Bronchial epithelial cell (primary cell): Measurements from ENCODE around the gene UBAC2. TPM values are rescaled to one million over a fixed set of nuclear protein-coding genes. Genes with fewer than 3 reads are reported as not detected.

Experiments used
- DNase-seq: peaks from one replicate; pipeline ENCODE4 v3.0.0-alpha.2; 2010; ENCODE audit warnings: low read depth
- FAIRE-seq: peaks from 2 replicates; lab custom pipeline; 2011; peaks lifted over from hg19 to GRCh38; lab: Jason Lieb, UNC
- H3K27me3 ChIP-seq: 2 replicates; pipeline ENCODE4 v1.5.1; 2011; ENCODE audit warnings: low read length; ENCODE audit not compliant: control insufficient read depth, insufficient read depth
- H3K36me3 ChIP-seq: 2 replicates; pipeline ENCODE4 v1.5.1; 2011; ENCODE audit warnings: low read length; ENCODE audit not compliant: control insufficient read depth, insufficient read depth
- H3K4me3 ChIP-seq: 2 replicates; pipeline ENCODE4 v1.5.1; 2011; ENCODE audit warnings: mild to moderate bottlenecking, low read depth, low read length, control low read depth
- CTCF ChIP-seq: IDR thresholded peaks from 2 replicates; pipeline ENCODE4 v1.5.1; 2011; ENCODE audit warnings: mild to moderate bottlenecking, moderate library complexity, low read length, control low read depth, inconsistent platforms; ENCODE audit not compliant: insufficient read depth, severe bottlenecking
- total RNA-seq: library from RNA; depleted of rRNA; stranded (reverse); fragments of >200 nt; gene quantifications from 2 replicates; pipeline ENCODE4 v1.2.1, GENCODE V29; 2014

The UBAC2 gene
- total RNA-seq, 1 donor from 2014 or later = 40.0 TPM

- no peaks in the 10 kb centered on the region for H3K36me3 ChIP-seq
- H3K4me3 ChIP-seq = no peak overlapping the region
- DNase-seq (no peak), FAIRE-seq (no peak)
- no peaks in the 10 kb centered on the region for H3K27me3 ChIP-seq
- no peak for TF ChIP-seq CTCF
These were observed 88.6 kb downstream of the UBAC2 start for GRCh38 chr13:99289271-99289670.

- no peak for FAIRE-seq
These were observed 89.2 kb downstream of the UBAC2 start for GRCh38 chr13:99289674-99290337.

GRCh38 chr13:99290894-99291293 is 90.2 kb downstream of the UBAC2 start:
- no peak overlapping the region for H3K4me3 ChIP-seq
- no peak for DNase-seq
- H3K36me3 ChIP-seq = no peaks in the 10 kb centered on the region
- H3K27me3 ChIP-seq = no peaks in the 10 kb centered on the region
- no peak for FAIRE-seq
- no peak for TF ChIP-seq CTCF

More at GRCh38 chr13:99289674-99290337, 89.2 kb downstream of the UBAC2 start:
- no peaks in the 10 kb centered on the region for H3K36me3 ChIP-seq
- TF ChIP-seq CTCF = no peak
- H3K4me3 ChIP-seq = no peak overlapping the region
- H3K27me3 ChIP-seq = no peaks in the 10 kb centered on the region
- no peak for DNase-seq

- no peaks in the 10 kb centered on the region for H3K36me3 ChIP-seq
- no peak for TF ChIP-seq CTCF
- H3K27me3 ChIP-seq = no peaks in the 10 kb centered on the region
- H3K4me3 ChIP-seq = no peak overlapping the region
- DNase-seq (no peak), FAIRE-seq (no peak)
These were observed 92.5 kb downstream of the UBAC2 start for GRCh38 chr13:99293178-99293577.

GRCh38 chr13:99294198-99294597 is 93.5 kb downstream of the UBAC2 start:
- Histone ChIP-seq H3K36me3 (no peaks in the 10 kb centered on the region), H3K27me3 (no peaks in the 10 kb centered on the region), H3K4me3 (no peak overlapping the region)
- no peak for TF ChIP-seq CTCF
- no peak for FAIRE-seq
- no peak for DNase-seq

- H3K36me3 ChIP-seq = no peaks in the 10 kb centered on the region
- FAIRE-seq = no peak
- TF ChIP-seq CTCF = no peak
- DNase-seq = no peak
- no peak overlapping the region for H3K4me3 ChIP-seq
- H3K27me3 ChIP-seq = no peaks in the 10 kb centered on the region
These were observed 94.3 kb downstream of the UBAC2 start for GRCh38 chr13:99294958-99295357.
